Stimulated activated naive CD4-positive, alpha-beta T cell (primary cell): ENCODE measurements around the gene RETREG3.
"Not testable (repeated sequence)": the region's sequence is repeated elsewhere in the genome, so short reads cannot be mapped to it uniquely, and the experiment has no call there.

Experiments
- DNase-seq, 6 experiments: peaks; one replicate each; lab custom pipeline; 2025; lab: John Stamatoyannopoulos, UW

The RETREG3 gene

DNA sequence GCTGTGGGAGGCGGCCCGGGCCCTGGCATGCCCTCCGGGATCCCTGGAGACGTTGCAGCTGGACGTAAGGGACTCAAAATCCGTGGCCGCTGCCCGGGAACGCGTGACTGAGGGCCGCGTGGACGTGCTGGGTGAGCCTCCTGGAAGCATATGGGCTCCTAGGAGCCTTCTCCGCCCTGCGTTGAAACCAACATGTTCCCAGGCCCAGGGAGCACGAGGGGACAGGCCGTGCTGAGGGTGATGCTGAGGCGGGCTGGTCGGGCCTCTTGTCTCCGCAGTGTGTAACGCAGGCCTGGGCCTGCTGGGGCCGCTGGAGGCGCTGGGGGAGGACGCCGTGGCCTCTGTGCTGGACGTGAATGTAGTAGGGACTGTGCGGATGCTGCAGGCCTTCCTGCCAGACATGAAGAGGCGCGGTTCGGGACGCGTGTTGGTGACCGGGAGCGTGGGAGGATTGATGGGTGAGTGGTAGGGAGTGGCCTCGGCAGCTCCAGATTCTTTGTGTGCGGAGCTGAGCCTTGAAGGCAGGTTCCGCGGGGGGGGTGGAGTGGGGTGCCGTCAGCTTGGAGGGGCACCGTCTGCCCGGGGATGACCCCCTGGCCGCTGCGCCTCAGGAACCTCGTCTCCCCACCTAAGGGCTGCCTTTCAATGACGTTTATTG, 55.9 kb downstream of the RETREG3 start:
- DNase-seq: peak in 1 of 6 experiments; percentile 7

DNA sequence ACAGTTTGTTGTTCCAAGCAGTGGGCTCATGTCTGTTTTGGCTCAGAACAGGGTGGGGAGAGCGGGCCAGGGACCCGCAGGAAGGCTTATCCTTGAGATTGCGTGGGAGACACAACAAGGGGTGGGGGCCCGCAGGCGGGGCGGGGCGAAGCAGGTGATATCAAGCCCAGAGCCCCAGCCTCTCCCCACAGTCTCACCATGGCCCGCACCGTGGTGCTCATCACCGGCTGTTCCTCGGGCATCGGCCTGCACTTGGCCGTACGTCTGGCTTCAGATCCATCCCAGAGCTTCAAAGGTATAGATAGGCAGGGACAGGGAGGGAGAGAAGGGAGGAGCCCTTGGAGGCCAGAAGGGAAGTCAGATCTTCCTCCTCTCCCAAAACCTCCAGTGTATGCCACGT, 56.4 kb downstream of the RETREG3 start, which contains the start of gene HSD17B1:
Gene HSD17B1, plus strand, starts transcription at position 188 of the 400 bp plus-strand sequence. Its CDS starts 11 bp downstream, at position 199.
- DNase-seq: not testable (repeated sequence)

DNA sequence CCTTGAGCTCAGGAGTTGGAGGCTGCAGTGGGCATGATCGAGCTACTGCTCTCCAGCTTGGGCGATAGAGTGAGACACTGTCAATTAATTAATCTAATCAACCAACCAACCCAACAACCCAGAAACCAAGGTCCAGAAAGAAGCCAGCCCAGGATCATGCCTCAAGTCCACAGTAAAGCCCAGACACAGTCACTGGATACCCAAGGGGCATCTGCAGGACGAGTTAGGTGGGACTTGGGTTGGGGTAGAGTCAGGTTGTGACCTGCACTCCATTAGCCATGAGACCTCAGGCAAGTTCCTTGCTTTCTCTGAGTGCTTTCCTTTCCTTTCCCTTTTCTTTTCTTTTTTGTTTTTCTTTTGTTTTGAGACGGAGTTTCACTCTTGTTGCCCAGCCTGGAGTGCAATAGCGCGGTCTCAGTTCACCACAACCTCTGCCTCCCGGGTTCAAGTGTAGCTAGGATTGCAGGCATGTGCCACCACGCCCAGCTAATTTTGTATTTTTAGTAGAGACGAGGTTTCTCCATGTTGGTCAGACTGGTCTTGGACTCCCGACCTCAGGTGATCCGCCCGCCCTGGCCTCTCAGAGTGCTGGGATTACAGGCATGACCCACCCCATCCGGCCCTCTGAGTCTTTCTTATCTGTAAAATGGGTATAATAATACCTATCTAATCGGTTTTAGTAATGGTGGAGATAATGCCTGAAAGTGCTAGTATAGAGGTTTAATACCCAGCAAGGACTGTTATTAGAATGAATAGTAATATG, 60.0 kb downstream of the RETREG3 start:
- DNase-seq: no peak

- peak; percentile 29 to 75 (median 69) for DNase-seq
These were observed 60.9 kb downstream of the RETREG3 start for GRCh38 chr17:42548070-42548837.

- DNase-seq: no peak
These were observed 61.5 kb downstream of the RETREG3 start for GRCh38 chr17:42547698-42548069.

DNA sequence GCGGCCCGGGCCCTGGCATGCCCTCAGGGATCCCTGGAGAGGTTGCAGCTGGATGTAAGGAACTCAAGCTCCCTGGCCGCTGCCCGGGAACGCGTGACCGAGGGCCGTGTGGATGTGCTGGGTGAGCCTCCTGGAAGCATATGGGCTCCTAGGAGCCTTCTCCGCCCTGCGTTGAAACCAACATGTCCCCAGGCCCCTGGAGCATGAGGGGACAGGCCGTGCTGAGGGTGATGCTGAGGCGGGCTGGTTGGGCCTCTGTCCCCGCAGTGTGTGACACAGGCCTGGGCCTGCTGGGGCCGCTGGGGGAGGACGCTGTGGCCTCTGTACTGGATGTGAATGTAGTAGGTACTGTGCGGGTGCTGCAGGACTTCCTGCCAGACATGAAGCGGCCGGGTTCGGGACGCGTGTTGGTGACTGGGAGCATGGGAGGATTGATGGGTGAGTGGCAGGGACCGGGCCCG, 62.1 kb downstream of the RETREG3 start:
- DNase-seq: no peak

DNA sequence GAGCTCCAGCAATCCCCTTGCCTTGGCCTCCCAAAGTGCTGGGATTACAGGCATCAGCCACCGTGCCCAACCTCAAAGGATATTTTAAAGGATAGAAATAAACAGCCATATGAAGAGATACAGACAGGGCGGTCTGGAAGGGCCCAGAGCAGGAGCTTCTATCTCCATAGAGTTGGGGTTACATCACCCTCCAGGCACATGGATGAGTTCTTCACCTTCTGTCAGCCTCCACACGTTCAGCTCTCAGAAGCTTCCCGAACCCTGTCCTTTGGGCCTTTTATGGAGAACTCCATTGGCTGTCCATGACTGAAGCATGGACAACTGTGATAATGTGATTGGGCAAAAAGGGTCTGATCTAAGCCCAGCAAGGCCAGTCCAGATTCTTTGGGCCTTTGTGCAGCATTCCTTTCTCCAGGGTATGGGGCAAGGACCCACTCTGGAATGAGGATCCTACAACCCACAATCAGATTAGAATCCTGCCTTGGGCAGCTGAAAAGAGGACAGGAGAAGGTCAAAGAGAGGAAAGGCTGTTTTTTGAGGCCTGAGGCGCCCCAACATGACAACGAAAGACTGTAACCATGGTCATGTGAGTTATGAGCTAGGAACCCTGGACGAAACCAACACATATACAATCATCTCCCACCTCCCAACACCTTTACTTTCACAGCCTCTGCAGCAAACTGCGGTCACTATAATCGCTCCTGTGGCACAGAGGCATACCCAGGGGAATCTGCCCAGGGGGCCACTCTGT, 63.2 kb downstream of the RETREG3 start:
- not testable (repeated sequence) for DNase-seq

- no peak for DNase-seq
These were observed 64.3 kb downstream of the RETREG3 start for GRCh38 chr17:42544874-42545283.

GRCh38 chr17:42543190-42544079, 65.7 kb downstream of the RETREG3 start:
- no peak for DNase-seq

- DNase-seq: peak in 1 of 6 experiments; percentile 27
These were observed 67.9 kb downstream of the RETREG3 start for GRCh38 chr17:42541041-42541833.

GRCh38 chr17:42540558-42540957, 68.6 kb downstream of the RETREG3 start:
- not testable (repeated sequence) for DNase-seq

- no peak for DNase-seq
These were observed 70.7 kb downstream of the RETREG3 start for GRCh38 chr17:42538482-42538881.

GRCh38 chr17:42537826-42538451, 71.2 kb downstream of the RETREG3 start:
- DNase-seq: no peak

GRCh38 chr17:42537156-42537805, 71.9 kb downstream of the RETREG3 start:
- no peak for DNase-seq

- DNase-seq: peak; percentile 35 to 71 (median 64)
These were observed 72.6 kb downstream of the RETREG3 start for GRCh38 chr17:42536372-42537155.

- DNase-seq: peak; percentile 56 to 78 (median 69)
These were observed 73.2 kb downstream of the RETREG3 start, which contains the start of gene NAGLU for GRCh38 chr17:42536048-42536371. Gene NAGLU (plus strand): TSS chr17:42536241. CDS start chr17:42536273, 32 bp downstream.

DNA sequence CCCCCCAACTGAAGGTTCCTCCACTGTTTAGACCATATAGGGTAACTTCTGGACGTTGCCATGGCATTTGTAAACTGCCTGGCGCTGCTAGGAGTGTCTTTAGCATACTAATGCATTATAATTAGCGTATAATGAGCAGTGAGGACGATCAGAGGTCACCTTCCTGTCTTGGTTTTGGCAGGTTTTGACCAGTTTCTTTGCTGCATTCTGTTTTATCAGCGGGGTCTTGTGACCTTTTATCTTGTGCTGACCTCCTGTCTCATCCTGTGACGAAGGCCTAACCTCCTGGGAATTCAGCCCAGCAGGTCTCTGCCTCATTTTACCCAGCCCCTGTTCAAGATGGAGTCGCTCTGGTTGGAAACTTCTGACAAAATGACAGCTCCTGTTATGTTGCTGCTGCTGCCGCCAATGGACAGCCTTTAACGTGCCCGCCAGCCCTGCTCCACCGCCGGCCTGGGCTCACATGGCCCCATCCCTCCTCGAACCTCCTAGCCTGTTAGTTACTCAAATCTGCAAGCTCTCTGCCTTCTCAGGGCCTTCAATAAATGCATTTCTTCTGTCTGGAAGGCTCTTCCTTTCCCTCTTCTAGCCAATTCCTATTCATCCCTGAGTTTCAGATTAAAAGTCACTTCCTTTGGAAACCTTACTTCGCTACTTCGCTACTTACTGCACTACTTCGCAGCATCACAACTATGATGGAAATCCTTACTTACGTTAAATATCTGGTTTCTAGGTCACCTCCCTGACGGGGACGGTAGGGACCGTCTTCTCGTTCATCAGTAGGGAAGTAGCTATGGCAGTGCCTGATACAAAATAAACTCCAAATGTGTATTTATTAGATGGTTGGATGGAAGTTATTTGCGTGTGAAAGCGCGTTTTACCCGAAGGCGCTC, 73.8 kb downstream of the RETREG3 start:
- DNase-seq: no peak
